Keratinocyte (primary cell): ENCODE results near the gene PAGR1. TPM values are rescaled to one million over a fixed set of nuclear protein-coding genes. Genes with fewer than 3 reads are reported as not detected.

Experiments used
- DNase-seq: peaks from one replicate; pipeline ENCODE4 v3.0.0-alpha.2; 2011; ENCODE audit warnings: low read depth, missing footprints, low spot score
- FAIRE-seq: peaks from 2 replicates; lab custom pipeline; 2011; peaks lifted over from hg19 to GRCh38; lab: Jason Lieb, UNC
- H2AFZ ChIP-seq: 2 replicates; pipeline ENCODE4 v1.6.0; 2012; ENCODE audit warnings: low read length, control low read depth, inconsistent platforms; ENCODE audit not compliant: control insufficient read depth
- H3K27ac ChIP-seq: 2 replicates; pipeline ENCODE4 v1.5.1; 2011; ENCODE audit warnings: low read length; ENCODE audit not compliant: control insufficient read depth, insufficient read depth
- H3K27me3 ChIP-seq: 3 replicates; pipeline ENCODE4 v1.6.0; 2011; ENCODE audit warnings: low read length; ENCODE audit not compliant: control insufficient read depth, insufficient read depth; ENCODE audit errors: extremely low read depth
- H3K36me3 ChIP-seq, 2 experiments: 2 replicates in 1 of 2; 3 replicates in 1 of 2; pipeline ENCODE4 v1.5.1; 2011; ENCODE audit warnings: low read length in 2 of 2, mild to moderate bottlenecking in 1 of 2; ENCODE audit not compliant: control insufficient read depth in 2 of 2, insufficient read depth in 2 of 2; ENCODE audit errors: extremely low read depth in 1 of 2
- H3K4me1 ChIP-seq: 3 replicates; pipeline ENCODE4 v1.5.1; 2011; ENCODE audit warnings: low read length; ENCODE audit not compliant: control insufficient read depth, insufficient read depth; ENCODE audit errors: extremely low read depth
- H3K4me2 ChIP-seq: 3 replicates; pipeline ENCODE4 v1.6.0; 2011; ENCODE audit warnings: low read depth, low read length; ENCODE audit not compliant: control insufficient read depth, insufficient read depth; ENCODE audit errors: extremely low read depth
- H3K4me3 ChIP-seq, 3 experiments: fragments of 200-600 bp in 1 of 3; sonication (generic) in 1 of 3; 2 replicates in 2 of 3; 3 replicates in 1 of 3; pipeline ENCODE4 v1.5.1; 2011 to 2016; ENCODE audit warnings: low read length in 3 of 3, mild to moderate bottlenecking in 3 of 3, control low read depth in 2 of 3, inconsistent platforms in 1 of 3, low read depth in 1 of 3, mixed read lengths in 1 of 3, mixed run types in 1 of 3, moderate library complexity in 1 of 3; ENCODE audit not compliant: control insufficient read depth in 2 of 3, insufficient read depth in 2 of 3; ENCODE audit errors: extremely low read depth in 1 of 3
- H3K79me2 ChIP-seq: 2 replicates; pipeline ENCODE4 v1.6.0; 2012; ENCODE audit warnings: low read length; ENCODE audit not compliant: control insufficient read depth, insufficient read depth
- H3K9ac ChIP-seq: 3 replicates; pipeline ENCODE4 v1.6.0; 2011; ENCODE audit warnings: low read length; ENCODE audit not compliant: control insufficient read depth, insufficient read depth; ENCODE audit errors: extremely low read depth
- H3K9me1 ChIP-seq: 3 replicates; pipeline ENCODE4 v1.6.0; 2011; ENCODE audit warnings: low read length; ENCODE audit not compliant: control insufficient read depth, insufficient read depth; ENCODE audit errors: extremely low read depth
- H3K9me3 ChIP-seq: 2 replicates; pipeline ENCODE4 v1.5.1; 2012; ENCODE audit warnings: low read depth, low read length; ENCODE audit not compliant: control insufficient read depth
- H4K20me1 ChIP-seq: 3 replicates; pipeline ENCODE4 v1.6.0; 2011; ENCODE audit warnings: low read length; ENCODE audit not compliant: control insufficient read depth, insufficient read depth; ENCODE audit errors: extremely low read depth
- EZH2 ChIP-seq: IDR thresholded peaks from one replicate; pipeline ENCODE4 v1.6.1; 2012; ENCODE audit warnings: inconsistent platforms, mild to moderate bottlenecking, low read length, moderate library complexity
- dilution Hi-C: fragments of 300-500 bp; cut with MboI; formaldehyde crosslinking; loops from one replicate; pipeline ENCODE4 v1.7.0; 2020; ENCODE audit warnings: low sequenced_read_pairs; ENCODE audit not compliant: extremely low pct_ligation_motif_present
- polyA plus RNA-seq, 5 experiments: library from polyadenylated mRNA; depleted of rRNA in 3 of 5; stranded (reverse) in 3 of 5; stranded (forward) in 1 of 5; unstranded in 1 of 5; fragments of >200 nt; gene quantifications; 1 replicate in 1 of 5; 2 replicates in 3 of 5; 3 replicates in 1 of 5; pipeline versions ENCODE4 v1.2.1 to v1.2.3, GENCODE V29; 2011 to 2012; ENCODE audit warnings: missing spikeins in 2 of 5, low read depth in 1 of 5, low replicate concordance in 1 of 5
- TF ChIP-seq, protein P1 (sequence below), 3 experiments: IDR thresholded peaks in 1 of 3; conservative IDR thresholded peaks in 1 of 3; optimal IDR thresholded peaks in 1 of 3; 2 replicates in 2 of 3; 3 replicates in 1 of 3; pipeline versions ENCODE3 to v1.5.1; 2011; ENCODE audit warnings: low read length in 3 of 3, mild to moderate bottlenecking in 3 of 3, moderate library complexity in 2 of 3, control low read depth in 1 of 3, inconsistent platforms in 1 of 3; ENCODE audit not compliant: insufficient read depth in 2 of 3; ENCODE audit errors: extremely low read depth in 1 of 3

PAGR1 gene
- polyA plus RNA-seq, 1 donor (not counting 4 experiments of a cell fraction or from before 2014, with no cell fraction given), result 13.6 TPM

DNA sequence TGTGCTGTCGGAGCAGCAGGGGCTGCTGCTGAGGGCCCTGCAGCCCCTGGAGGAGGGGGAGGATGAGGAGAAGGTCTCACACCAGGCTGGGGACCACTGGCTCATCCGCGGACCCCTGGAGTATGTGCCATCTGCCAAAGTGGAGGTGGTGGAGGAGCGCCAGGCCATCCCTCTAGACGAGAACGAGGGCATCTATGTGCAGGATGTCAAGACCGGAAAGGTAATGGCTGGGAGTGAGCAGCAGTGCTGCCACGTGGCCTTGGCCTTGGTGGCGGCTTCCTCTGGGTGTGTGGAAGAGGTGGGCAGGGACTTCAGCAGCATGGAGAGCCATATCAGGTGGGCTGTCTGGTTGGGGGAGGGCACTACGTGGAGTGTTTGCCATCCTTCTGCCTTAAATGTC is 24.3 kb downstream of the PAGR1 start:
- no peaks in the 10 kb centered on the region for H4K20me1 ChIP-seq
- DNase-seq (no peak), FAIRE-seq (no peak)
- no peaks in the 10 kb centered on the region for H3K9me3 ChIP-seq
- no peaks in the 10 kb centered on the region for H3K79me2 ChIP-seq
- peaks cover 18 to 43% of the 10 kb centered on the region in 2 experiments for H3K36me3 ChIP-seq
- no peaks in the 10 kb centered on the region for H3K27me3 ChIP-seq
- H3K4me2 ChIP-seq, result no peak overlapping the region
- TF ChIP-seq, protein P1, sequence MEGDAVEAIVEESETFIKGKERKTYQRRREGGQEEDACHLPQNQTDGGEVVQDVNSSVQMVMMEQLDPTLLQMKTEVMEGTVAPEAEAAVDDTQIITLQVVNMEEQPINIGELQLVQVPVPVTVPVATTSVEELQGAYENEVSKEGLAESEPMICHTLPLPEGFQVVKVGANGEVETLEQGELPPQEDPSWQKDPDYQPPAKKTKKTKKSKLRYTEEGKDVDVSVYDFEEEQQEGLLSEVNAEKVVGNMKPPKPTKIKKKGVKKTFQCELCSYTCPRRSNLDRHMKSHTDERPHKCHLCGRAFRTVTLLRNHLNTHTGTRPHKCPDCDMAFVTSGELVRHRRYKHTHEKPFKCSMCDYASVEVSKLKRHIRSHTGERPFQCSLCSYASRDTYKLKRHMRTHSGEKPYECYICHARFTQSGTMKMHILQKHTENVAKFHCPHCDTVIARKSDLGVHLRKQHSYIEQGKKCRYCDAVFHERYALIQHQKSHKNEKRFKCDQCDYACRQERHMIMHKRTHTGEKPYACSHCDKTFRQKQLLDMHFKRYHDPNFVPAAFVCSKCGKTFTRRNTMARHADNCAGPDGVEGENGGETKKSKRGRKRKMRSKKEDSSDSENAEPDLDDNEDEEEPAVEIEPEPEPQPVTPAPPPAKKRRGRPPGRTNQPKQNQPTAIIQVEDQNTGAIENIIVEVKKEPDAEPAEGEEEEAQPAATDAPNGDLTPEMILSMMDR (optimal IDR thresholded peaks at IDR 0.05 in 1 of 3, IDR thresholded peaks at IDR 0.05 in 1 of 3, conservative IDR thresholded peaks at IDR 0.05 in 1 of 3; ENCODE audit: extremely low read depth in 1 of 3, insufficient read depth in 2 of 3, low read length in 3 of 3), result no peak
- TF ChIP-seq EZH2, result no peak
- no peak overlapping the region for H3K4me3 ChIP-seq
- H3K9ac ChIP-seq, result no peak overlapping the region
- dilution Hi-C loops, result no loop called here
- H3K9me1 ChIP-seq, result no peaks in the 10 kb centered on the region
- no peak overlapping the region for H2AFZ ChIP-seq
- H3K27ac ChIP-seq, result no peak overlapping the region
- no peaks in the 10 kb centered on the region for H3K4me1 ChIP-seq

DNA sequence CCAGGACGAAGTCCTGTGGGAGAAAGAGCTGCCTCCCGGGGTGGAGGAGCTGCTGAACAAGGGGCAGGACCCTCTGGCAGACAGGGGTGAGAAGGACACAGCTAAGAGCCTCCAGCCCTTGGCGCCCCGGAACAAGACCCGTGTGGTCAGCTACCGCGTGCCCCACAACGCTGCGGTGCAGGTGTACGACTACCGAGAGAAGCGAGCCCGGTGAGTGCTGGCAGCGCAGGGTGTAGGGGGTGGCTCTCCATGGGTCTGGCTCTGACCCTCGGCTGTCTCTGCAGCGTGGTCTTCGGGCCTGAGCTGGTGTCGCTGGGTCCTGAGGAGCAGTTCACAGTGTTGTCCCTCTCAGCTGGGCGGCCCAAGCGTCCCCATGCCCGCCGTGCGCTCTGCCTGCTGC is 25.7 kb downstream of the PAGR1 start:
- Histone ChIP-seq H3K36me3 (peaks cover 23 to 48% of the 10 kb centered on the region in 2 experiments), H3K4me1 (no peaks in the 10 kb centered on the region), H3K4me2 (no peak overlapping the region), H3K9me3 (no peaks in the 10 kb centered on the region), H2AFZ (no peak overlapping the region), H3K79me2 (no peaks in the 10 kb centered on the region), H3K27me3 (no peaks in the 10 kb centered on the region), H3K9ac (no peak overlapping the region), H3K27ac (no peak overlapping the region), H3K9me1 (no peaks in the 10 kb centered on the region), H3K4me3 (no peak overlapping the region), H4K20me1 (no peaks in the 10 kb centered on the region)
- DNase-seq (no peak), FAIRE-seq (no peak)
- dilution Hi-C loops, result no loop called here
- no peak for TF ChIP-seq EZH2
- TF ChIP-seq, protein P1 (optimal IDR thresholded peaks at IDR 0.05 in 1 of 3, IDR thresholded peaks at IDR 0.05 in 1 of 3, conservative IDR thresholded peaks at IDR 0.05 in 1 of 3; ENCODE audit: extremely low read depth in 1 of 3, insufficient read depth in 2 of 3, low read length in 3 of 3), result no peak
